DOHH2 (cell line): Measurements from ENCODE around the gene ZSCAN1.
A peak's percentile ranks its signal among the peaks of the same experiment; 100 is the strongest.
"Not testable (repeated sequence)": the region's sequence is repeated elsewhere in the genome, so short reads cannot be mapped to it uniquely, and the experiment has no call there.

Experiments
- H3F3A ChIP-seq: fragments of 200-600 bp; sonication (generic), shearing (Covaris generic); 2 replicates; pipeline ENCODE4 v1.6.0; 2016; ENCODE audit warnings: antibody characterized with exemption, mild to moderate bottlenecking; ENCODE audit not compliant: control insufficient read depth, insufficient read depth
- H3K27ac ChIP-seq: fragments of 200-600 bp; sonication (generic); 2 replicates; pipeline ENCODE4 v1.5.1; 2014; ENCODE audit warnings: low read depth, mild to moderate bottlenecking, low read length, moderate library complexity
- H3K27me3 ChIP-seq: fragments of 200-600 bp; sonication (generic); 2 replicates; pipeline ENCODE4 v1.6.1; 2014; ENCODE audit warnings: mild to moderate bottlenecking, low read length, mixed read lengths; ENCODE audit not compliant: control insufficient read depth
- H3K36me3 ChIP-seq: fragments of 200-600 bp; sonication (generic); 2 replicates; pipeline ENCODE4 v1.6.1; 2014; ENCODE audit warnings: mild to moderate bottlenecking, low read length, moderate library complexity, mixed read lengths; ENCODE audit not compliant: control insufficient read depth
- H3K4me1 ChIP-seq: fragments of 200-600 bp; sonication (generic); 2 replicates; pipeline ENCODE4 v1.6.1; 2014; ENCODE audit warnings: mild to moderate bottlenecking, low read length, mixed read lengths; ENCODE audit not compliant: control insufficient read depth
- H3K4me2 ChIP-seq: fragments of 200-600 bp; sonication (generic); 2 replicates; pipeline ENCODE4 v1.6.0; 2014; ENCODE audit warnings: mild to moderate bottlenecking, low read length, moderate library complexity
- H3K4me3 ChIP-seq: fragments of 200-600 bp; sonication (generic); 2 replicates; pipeline ENCODE4 v1.5.1; 2014; ENCODE audit warnings: mild to moderate bottlenecking, low read length, mixed read lengths
- H3K79me2 ChIP-seq: fragments of 200-600 bp; sonication (generic); 2 replicates; pipeline ENCODE4 v1.6.1; 2014; ENCODE audit warnings: mild to moderate bottlenecking, low read length, mixed read lengths; ENCODE audit not compliant: control insufficient read depth
- H3K9me2 ChIP-seq: fragments of 200-600 bp; sonication (generic); replicated peaks from 2 replicates; pipeline ENCODE4 v1.6.1; 2014; ENCODE audit warnings: mild to moderate bottlenecking, low read length, mixed read lengths; ENCODE audit not compliant: control insufficient read depth
- H3K9me3 ChIP-seq: fragments of 200-600 bp; sonication (generic); 2 replicates; pipeline ENCODE4 v1.6.1; 2014; ENCODE audit warnings: antibody characterized with exemption, low read length, mixed read lengths; ENCODE audit not compliant: control insufficient read depth, insufficient read depth
- H4K20me1 ChIP-seq: fragments of 200-600 bp; sonication (generic); 2 replicates; pipeline ENCODE4 v1.6.0; 2014; ENCODE audit warnings: low read depth, mild to moderate bottlenecking, antibody characterized with exemption, low read length, moderate library complexity; ENCODE audit not compliant: control insufficient read depth, insufficient read depth
- EZH2phosphoT487 ChIP-seq: fragments of 200-600 bp; sonication (generic); IDR thresholded peaks from 2 replicates; pipeline ENCODE4 v1.6.1; 2017; ENCODE audit warnings: borderline replicate concordance, mild to moderate bottlenecking, antibody characterized with exemption, low read length, moderate library complexity, mixed read lengths
- TF ChIP-seq, protein P1 (sequence below): fragments of 200-600 bp; sonication (generic); IDR thresholded peaks from one replicate; pipeline ENCODE4 v1.5.1; 2014; ENCODE audit warnings: antibody characterized with exemption, mild to moderate bottlenecking, low read depth, low read length; ENCODE audit not compliant: poor library complexity, severe bottlenecking

Gene ZSCAN1

GRCh38 chr19:58002384-58003173 lies 31.2 kb upstream of the ZSCAN1 start, which contains the start of gene ZNF606:
Gene ZNF606 (minus strand): TSS chr19:58002820. CDS start chr19:58001319, 1,501 bp downstream.
- Histone ChIP-seq H3F3A (peaks cover 3% of the 10 kb centered on the region; the same call in 1 of the 2 replicates), H3K36me3 (peaks cover 12% of the 10 kb centered on the region), H4K20me1 (no peaks in the 10 kb centered on the region), H3K9me2 (no peaks in the 10 kb centered on the region), H3K27ac (no peak within 1 kb of the TSS), H3K4me2 (peak within 1 kb of the TSS; percentile 67), H3K27me3 (no peaks in the 10 kb centered on the region), H3K79me2 (no peaks in the 10 kb centered on the region), H3K9me3 (peaks cover 64% of the 10 kb centered on the region), H3K4me1 (peaks cover 14% of the 10 kb centered on the region), H3K4me3 (peak within 1 kb of the TSS; percentile 78)
- no peak for TF ChIP-seq EZH2phosphoT487
- TF ChIP-seq, protein P1, sequence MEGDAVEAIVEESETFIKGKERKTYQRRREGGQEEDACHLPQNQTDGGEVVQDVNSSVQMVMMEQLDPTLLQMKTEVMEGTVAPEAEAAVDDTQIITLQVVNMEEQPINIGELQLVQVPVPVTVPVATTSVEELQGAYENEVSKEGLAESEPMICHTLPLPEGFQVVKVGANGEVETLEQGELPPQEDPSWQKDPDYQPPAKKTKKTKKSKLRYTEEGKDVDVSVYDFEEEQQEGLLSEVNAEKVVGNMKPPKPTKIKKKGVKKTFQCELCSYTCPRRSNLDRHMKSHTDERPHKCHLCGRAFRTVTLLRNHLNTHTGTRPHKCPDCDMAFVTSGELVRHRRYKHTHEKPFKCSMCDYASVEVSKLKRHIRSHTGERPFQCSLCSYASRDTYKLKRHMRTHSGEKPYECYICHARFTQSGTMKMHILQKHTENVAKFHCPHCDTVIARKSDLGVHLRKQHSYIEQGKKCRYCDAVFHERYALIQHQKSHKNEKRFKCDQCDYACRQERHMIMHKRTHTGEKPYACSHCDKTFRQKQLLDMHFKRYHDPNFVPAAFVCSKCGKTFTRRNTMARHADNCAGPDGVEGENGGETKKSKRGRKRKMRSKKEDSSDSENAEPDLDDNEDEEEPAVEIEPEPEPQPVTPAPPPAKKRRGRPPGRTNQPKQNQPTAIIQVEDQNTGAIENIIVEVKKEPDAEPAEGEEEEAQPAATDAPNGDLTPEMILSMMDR, result no peak

- Histone ChIP-seq H3K4me2 (peak overlapping the region; percentile 67), H3K4me1 (peaks cover 14% of the 10 kb centered on the region), H3K27me3 (no peaks in the 10 kb centered on the region), H4K20me1 (no peaks in the 10 kb centered on the region), H3K27ac (no peak overlapping the region), H3K9me3 (peaks cover 65% of the 10 kb centered on the region), H3F3A (peaks cover 3% of the 10 kb centered on the region; the same call in 1 of the 2 replicates), H3K79me2 (no peaks in the 10 kb centered on the region), H3K36me3 (peaks cover 12% of the 10 kb centered on the region), H3K9me2 (no peaks in the 10 kb centered on the region), H3K4me3 (peak overlapping the region; percentile 78)
- no peak for TF ChIP-seq EZH2phosphoT487
- TF ChIP-seq, protein P1, result no peak
Measured at GRCh38 chr19:58003174-58003828, 30.5 kb upstream of the ZSCAN1 start.

DNA sequence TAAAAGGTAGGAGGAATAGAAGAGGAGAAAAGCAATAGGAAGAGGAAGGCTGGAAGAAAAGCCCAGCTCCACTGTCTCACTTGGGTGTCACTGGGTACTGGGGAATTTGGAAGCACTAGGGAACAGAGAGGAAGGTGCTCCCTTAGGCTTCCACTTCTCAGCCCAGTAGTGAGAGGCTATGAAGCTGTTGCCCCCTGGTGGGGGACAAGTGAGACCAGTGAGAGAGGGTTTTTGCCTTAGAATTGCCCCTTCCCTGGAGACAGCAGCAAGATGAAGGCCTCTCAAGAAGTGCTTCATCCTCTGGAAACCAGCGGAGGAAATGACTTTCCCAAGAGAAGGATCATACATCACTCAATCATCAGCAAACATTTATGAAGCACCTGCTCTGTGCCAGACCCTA lies 26.5 kb upstream of the ZSCAN1 start:
- Histone ChIP-seq H3K36me3 (peaks cover 3% of the 10 kb centered on the region; the same call in 1 of the 2 replicates), H3K79me2 (no peaks in the 10 kb centered on the region), H3K27ac (no peak overlapping the region), H3K4me1 (peaks cover 8% of the 10 kb centered on the region), H3K4me2 (no peak overlapping the region), H3K9me2 (no peaks in the 10 kb centered on the region), H4K20me1 (no peaks in the 10 kb centered on the region), H3K27me3 (no peaks in the 10 kb centered on the region), H3K4me3 (no peak overlapping the region), H3F3A (peaks cover 3% of the 10 kb centered on the region; the same call in 1 of the 2 replicates), H3K9me3 (peaks cover 47% of the 10 kb centered on the region)
- TF ChIP-seq, protein P1, result no peak
- TF ChIP-seq EZH2phosphoT487, result no peak

DNA sequence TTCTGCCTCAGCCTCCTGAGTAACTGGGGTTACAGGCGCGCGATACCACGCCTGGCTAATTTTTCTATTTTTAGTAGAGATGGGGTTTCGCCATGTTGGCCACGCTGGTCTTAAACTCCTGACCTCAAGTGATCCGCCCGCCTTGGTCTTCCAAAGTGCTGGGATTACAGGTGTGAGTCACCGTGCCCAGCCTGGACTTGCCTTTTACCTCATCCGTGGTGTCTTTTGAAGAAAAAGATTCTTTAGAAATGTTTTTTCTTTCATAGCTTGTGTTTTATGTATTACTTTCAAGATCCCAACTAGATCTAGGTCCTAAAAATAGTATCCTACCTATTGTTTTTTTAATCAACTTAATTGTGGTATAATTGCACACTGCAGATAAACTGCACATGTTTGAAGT lies 24.9 kb upstream of the ZSCAN1 start:
- H3K4me1 ChIP-seq, H4K20me1 ChIP-seq, H3K27ac ChIP-seq, H3F3A ChIP-seq, H3K4me2 ChIP-seq, H3K9me2 ChIP-seq, H3K79me2 ChIP-seq, H3K36me3 ChIP-seq, H3K27me3 ChIP-seq, H3K4me3 ChIP-seq: not testable (repeated sequence)
- peaks cover 46% of the 10 kb centered on the region; the same call in 1 of the 2 replicates for H3K9me3 ChIP-seq
